A673 (cell line): Measurements from ENCODE around the gene RASSF8. TPM values are rescaled to one million over a fixed set of nuclear protein-coding genes. Genes with fewer than 3 reads are reported as not detected.

ENCODE experiments used
- BruUV-seq: library from RNA; stranded (reverse); fragments of 400-500 nt; replicated peaks from 2 replicates; lab custom pipeline; 2021; lab: Mats Ljungman, UMichigan
- CTCF ChIA-PET: fragments of 300-600 bp; sonication (Branson Sonifier 250); formaldehyde crosslinking; loops from one replicate; lab custom pipeline; 2022; ENCODE audit warnings: antibody characterized with exemption; lab: Charles Lee
- POLR2A ChIA-PET: fragments of 300-600 bp; sonication (Branson Sonifier 250); formaldehyde crosslinking; loops from one replicate; lab custom pipeline; 2022; ENCODE audit warnings: antibody characterized with exemption; ENCODE audit not compliant: low non-redundant PET; lab: Charles Lee
- DNase-seq: peaks from one replicate; pipeline ENCODE4 v3.0.0-alpha.2; 2015; ENCODE audit warnings: low spot score
- H3K27ac ChIP-seq: fragments of 200-600 bp; sonication (generic); 2 replicates; pipeline ENCODE4 v1.5.1; 2016; ENCODE audit warnings: mixed run types, low read depth, mild to moderate bottlenecking, mixed read lengths, antibody characterized with exemption, low read length; ENCODE audit not compliant: poor library complexity, severe bottlenecking
- H3K27me3 ChIP-seq: fragments of 200-600 bp; sonication (generic); replicated peaks from 2 replicates; pipeline ENCODE4 v1.6.1; 2017; ENCODE audit warnings: mixed run types, low read depth, mild to moderate bottlenecking, mixed read lengths, antibody characterized with exemption, low read length; ENCODE audit not compliant: insufficient read depth, poor library complexity
- H3K36me3 ChIP-seq: fragments of 200-600 bp; sonication (generic); 2 replicates; pipeline ENCODE4 v1.6.1; 2016; ENCODE audit warnings: mixed run types, mild to moderate bottlenecking, mixed read lengths, antibody characterized with exemption, low read length; ENCODE audit not compliant: insufficient read depth, poor library complexity, severe bottlenecking
- H3K4me1 ChIP-seq: fragments of 200-600 bp; sonication (generic); 2 replicates; pipeline ENCODE4 v1.6.1; 2017; ENCODE audit warnings: mixed run types, mild to moderate bottlenecking, mixed read lengths, antibody characterized with exemption, low read length; ENCODE audit not compliant: insufficient read depth, poor library complexity, severe bottlenecking
- H3K4me3 ChIP-seq: fragments of 200-600 bp; sonication (generic); 2 replicates; pipeline ENCODE4 v1.5.1; 2016; ENCODE audit warnings: low read depth, mixed run types, mild to moderate bottlenecking, mixed read lengths, low read length; ENCODE audit not compliant: poor library complexity, severe bottlenecking
- H3K9me3 ChIP-seq: fragments of 200-600 bp; sonication (generic); 2 replicates; pipeline ENCODE4 v1.6.1; 2016; ENCODE audit warnings: mixed run types, low read depth, mild to moderate bottlenecking, mixed read lengths, antibody characterized with exemption, low read length; ENCODE audit not compliant: poor library complexity, severe bottlenecking
- EZH2 ChIP-seq: fragments of 200-600 bp; sonication (generic); IDR thresholded peaks from 2 replicates; pipeline ENCODE4 v1.6.1; 2017; ENCODE audit warnings: borderline replicate concordance, low read depth, mild to moderate bottlenecking, mixed read lengths, antibody characterized with exemption, low read length; ENCODE audit not compliant: poor library complexity, severe bottlenecking
- intact Hi-C: fragments of 100-400 bp; cut with micrococcal nuclease; formaldehyde crosslinking; loops from one replicate; pipeline ENCODE4 v1.10.0; 2022; ENCODE audit not compliant: unreplicated experiment
- total RNA-seq: library from RNA; stranded (reverse); gene quantifications from 2 replicates; pipeline ENCODE4 v1.2.3, GENCODE V29; 2021
- TF ChIP-seq, protein P1 (sequence below): fragments of 300-800, 200-600 bp; sonication (generic); conservative IDR thresholded peaks from 2 replicates; pipeline ENCODE4 v1.5.1; 2017; ENCODE audit warnings: low read depth, mild to moderate bottlenecking, antibody characterized with exemption, low read length, moderate library complexity, mixed read lengths

RASSF8 gene
- total RNA-seq, 1 experiment from 2014 or later, result 23.1 TPM

GRCh38 chr12:25925064-25925463 lies 33.4 kb upstream of the RASSF8 start:
- intact Hi-C loops, result loop anchor here (5.0 kb wide), 1 partner anchor 113 kb away; no protein-coding TSS in a partner anchor
- TF ChIP-seq, protein P1, sequence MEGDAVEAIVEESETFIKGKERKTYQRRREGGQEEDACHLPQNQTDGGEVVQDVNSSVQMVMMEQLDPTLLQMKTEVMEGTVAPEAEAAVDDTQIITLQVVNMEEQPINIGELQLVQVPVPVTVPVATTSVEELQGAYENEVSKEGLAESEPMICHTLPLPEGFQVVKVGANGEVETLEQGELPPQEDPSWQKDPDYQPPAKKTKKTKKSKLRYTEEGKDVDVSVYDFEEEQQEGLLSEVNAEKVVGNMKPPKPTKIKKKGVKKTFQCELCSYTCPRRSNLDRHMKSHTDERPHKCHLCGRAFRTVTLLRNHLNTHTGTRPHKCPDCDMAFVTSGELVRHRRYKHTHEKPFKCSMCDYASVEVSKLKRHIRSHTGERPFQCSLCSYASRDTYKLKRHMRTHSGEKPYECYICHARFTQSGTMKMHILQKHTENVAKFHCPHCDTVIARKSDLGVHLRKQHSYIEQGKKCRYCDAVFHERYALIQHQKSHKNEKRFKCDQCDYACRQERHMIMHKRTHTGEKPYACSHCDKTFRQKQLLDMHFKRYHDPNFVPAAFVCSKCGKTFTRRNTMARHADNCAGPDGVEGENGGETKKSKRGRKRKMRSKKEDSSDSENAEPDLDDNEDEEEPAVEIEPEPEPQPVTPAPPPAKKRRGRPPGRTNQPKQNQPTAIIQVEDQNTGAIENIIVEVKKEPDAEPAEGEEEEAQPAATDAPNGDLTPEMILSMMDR, result no peak
- no peak for TF ChIP-seq EZH2
- Histone ChIP-seq H3K27me3 (no peaks in the 10 kb centered on the region), H3K4me1 (peaks cover 11% of the 10 kb centered on the region), H3K36me3 (no peaks in the 10 kb centered on the region), H3K27ac (no peak overlapping the region), H3K9me3 (no peaks in the 10 kb centered on the region), H3K4me3 (no peak overlapping the region)
- BruUV-seq, result no TSS peak
- POLR2A ChIA-PET, result no interaction called here
- CTCF ChIA-PET, result no interaction called here
- DNase-seq, result no peak

DNA sequence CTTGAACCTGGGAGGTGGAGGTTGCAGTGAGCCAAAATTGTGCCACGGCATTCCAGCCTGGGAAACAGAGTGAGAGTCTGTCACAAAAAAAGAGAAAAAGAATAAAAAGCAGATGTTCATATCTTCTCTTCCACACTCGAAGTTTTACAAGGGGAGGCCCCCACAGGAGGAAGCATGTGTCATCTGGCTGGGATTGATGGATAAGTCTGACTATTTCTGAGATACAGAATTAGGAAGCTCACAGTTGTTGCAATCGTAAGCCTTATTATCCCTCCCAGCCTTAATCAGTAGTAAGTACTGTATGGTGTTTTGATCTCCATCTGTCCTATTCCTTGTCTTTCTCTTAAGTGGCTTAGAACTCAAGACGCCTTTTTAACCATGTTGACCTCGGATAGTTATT lies 31.9 kb upstream of the RASSF8 start:
- BruUV-seq, result no TSS peak
- intact Hi-C loops, result loop anchor here (5.0 kb wide), 1 partner anchor 114 kb away; no protein-coding TSS in a partner anchor
- DNase-seq, result peak; percentile 60
- no peaks in the 10 kb centered on the region for H3K36me3 ChIP-seq
- POLR2A ChIA-PET, result no interaction called here
- H3K27ac ChIP-seq, result no peak overlapping the region
- peaks cover 11% of the 10 kb centered on the region for H3K4me1 ChIP-seq
- CTCF ChIA-PET, result no interaction called here
- no peaks in the 10 kb centered on the region for H3K9me3 ChIP-seq
- H3K27me3 ChIP-seq, result no peaks in the 10 kb centered on the region
- no peak overlapping the region for H3K4me3 ChIP-seq
- TF ChIP-seq, protein P1, result no peak
- TF ChIP-seq EZH2, result no peak

DNA sequence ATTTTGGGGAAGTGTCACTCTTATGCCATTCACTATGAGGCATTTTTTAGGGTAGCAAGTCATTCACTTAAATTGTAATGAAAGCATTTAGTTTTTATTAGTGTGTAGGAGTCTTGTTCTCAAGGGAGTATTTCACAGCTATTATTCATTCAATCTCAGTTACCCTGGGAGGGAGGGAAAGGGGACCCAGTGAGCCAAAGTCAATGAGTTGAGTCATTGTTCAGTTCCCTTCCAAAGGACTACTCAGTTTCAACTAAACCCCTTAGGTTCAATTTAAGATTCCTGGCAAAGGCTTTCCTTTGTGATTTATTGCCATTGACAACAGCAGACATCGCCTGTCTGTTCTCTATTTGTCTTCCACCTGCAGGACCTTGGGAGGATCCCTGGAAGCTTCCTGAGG lies 29.3 kb upstream of the RASSF8 start:
- Histone ChIP-seq H3K27ac (no peak overlapping the region), H3K4me3 (no peak overlapping the region), H3K9me3 (no peaks in the 10 kb centered on the region), H3K27me3 (peaks cover 4% of the 10 kb centered on the region), H3K4me1 (peaks cover 11% of the 10 kb centered on the region), H3K36me3 (no peaks in the 10 kb centered on the region)
- TF ChIP-seq, protein P1, result no peak
- TF ChIP-seq EZH2, result no peak
- no TSS peak for BruUV-seq
- ChIA-PET CTCF (no interaction called here), POLR2A (no interaction called here)
- peak; percentile 81 for DNase-seq
- intact Hi-C loops, result loop anchor here (5.0 kb wide), 1 partner anchor 117 kb away; no protein-coding TSS in a partner anchor
